GM19372 (cell line): ENCODE measurements around the gene RGPD5.
"Not testable (repeated sequence)": the region's sequence is repeated elsewhere in the genome, so short reads cannot be mapped to it uniquely, and the experiment has no call there.

Experiments used
- ATAC-seq: cut with Tn5 transposase; IDR thresholded peaks from one replicate; pipeline ENCODE4 v1.9.1; 2021; ENCODE audit warnings: mild to moderate bottlenecking, low read depth, moderate library complexity; ENCODE audit not compliant: unreplicated experiment

RGPD5 gene

GRCh38 chr2:109794074-109794737 is at the start of gene RGPD5:
Gene RGPD5, plus strand, starts transcription at chr2:109794305. Its CDS starts 161 bp downstream, at chr2:109794466.
- peak; percentile 98 for ATAC-seq

GRCh38 chr2:109751572-109751971 is 42.5 kb upstream of the RGPD5 start:
- not testable (repeated sequence) for ATAC-seq

GRCh38 chr2:109757163-109757824 is 36.8 kb upstream of the RGPD5 start:
- ATAC-seq: not testable (repeated sequence)

- not testable (repeated sequence) for ATAC-seq
These were observed 33.7 kb upstream of the RGPD5 start for GRCh38 chr2:109760265-109761042.

GRCh38 chr2:109761043-109761454 is 33.1 kb upstream of the RGPD5 start:
- not testable (repeated sequence) for ATAC-seq

- not testable (repeated sequence) for ATAC-seq
These were observed 32.1 kb upstream of the RGPD5 start for GRCh38 chr2:109761976-109762375.

- not testable (repeated sequence) for ATAC-seq
These were observed 28.0 kb upstream of the RGPD5 start for GRCh38 chr2:109766074-109766473.

GRCh38 chr2:109766886-109767578 is 27.1 kb upstream of the RGPD5 start:
- ATAC-seq: not testable (repeated sequence)

- not testable (repeated sequence) for ATAC-seq
These were observed 25.2 kb upstream of the RGPD5 start for GRCh38 chr2:109768934-109769333.

- not testable (repeated sequence) for ATAC-seq
These were observed 15.0 kb upstream of the RGPD5 start for GRCh38 chr2:109779118-109779517.

GRCh38 chr2:109781147-109781816 is 12.8 kb upstream of the RGPD5 start:
- ATAC-seq: not testable (repeated sequence)

GRCh38 chr2:109782446-109782993 is 11.6 kb upstream of the RGPD5 start:
- ATAC-seq: not testable (repeated sequence)

GRCh38 chr2:109791530-109792279 is 2.4 kb upstream of the RGPD5 start:
- ATAC-seq: not testable (repeated sequence)

- ATAC-seq: peak; percentile 48
These were observed 1.4 kb upstream of the RGPD5 start for GRCh38 chr2:109792659-109793058.

GRCh38 chr2:109871129-109871751 is 77.1 kb downstream of the RGPD5 start:
- ATAC-seq: not testable (repeated sequence)

GRCh38 chr2:109876625-109877024 is 82.5 kb downstream of the RGPD5 start:
- not testable (repeated sequence) for ATAC-seq

- ATAC-seq: not testable (repeated sequence)
These were observed 88.0 kb downstream of the RGPD5 start for GRCh38 chr2:109882112-109882511.

GRCh38 chr2:109888414-109888813 is 94.3 kb downstream of the RGPD5 start:
- ATAC-seq: not testable (repeated sequence)
